Common myeloid progenitor, CD34-positive (primary cell): ENCODE results near the gene TNFAIP2.
"Not testable (repeated sequence)": the region's sequence is repeated elsewhere in the genome, so short reads cannot be mapped to it uniquely, and the experiment has no call there.

Experiments used
- CTCF ChIA-PET: fragments of 350-600 bp; sonication (Branson Sonifier 250); formaldehyde crosslinking; loops from one replicate; lab custom pipeline; 2021; ENCODE audit warnings: antibody characterized with exemption; lab: Charles Lee
- POLR2A ChIA-PET: fragments of 350-600 bp; sonication (Branson Sonifier 250); formaldehyde crosslinking; loops from one replicate; lab custom pipeline; 2021; ENCODE audit warnings: antibody characterized with exemption; lab: Charles Lee
- DNase-seq, 3 donors: peaks; one replicate each; pipeline versions ENCODE4 v3.0.0 to v3.0.0-alpha.2; 2013
- H3K27ac ChIP-seq, 2 experiments: 1 replicate in 1 of 2; 2 replicates in 1 of 2; pipeline ENCODE4 v1.7.0; 2013; ENCODE audit warnings: inconsistent platforms in 2 of 2, low read length in 2 of 2, mild to moderate bottlenecking in 2 of 2, low read depth in 1 of 2, moderate library complexity in 1 of 2; ENCODE audit not compliant: severe bottlenecking in 2 of 2, insufficient read depth in 1 of 2, poor library complexity in 1 of 2
- H3K27me3 ChIP-seq, 5 experiments: replicated peaks in 2 of 5; 1 replicate in 3 of 5; 2 replicates in 2 of 5; pipeline versions ENCODE4 v1.6.1 to v1.7.0; 2013; ENCODE audit warnings: low read length in 4 of 5, mild to moderate bottlenecking in 2 of 5, moderate library complexity in 2 of 5, inconsistent platforms in 1 of 5; ENCODE audit not compliant: insufficient read depth in 5 of 5, control insufficient read depth in 4 of 5
- H3K36me3 ChIP-seq, 4 experiments: 1 replicate in 2 of 4; 2 replicates in 2 of 4; pipeline versions ENCODE4 v1.6.1 to v1.7.0; 2013; ENCODE audit warnings: low read length in 3 of 4, control low read depth in 1 of 4, mild to moderate bottlenecking in 1 of 4; ENCODE audit not compliant: control insufficient read depth in 4 of 4, insufficient read depth in 4 of 4
- H3K4me1 ChIP-seq, 4 experiments: 1 replicate in 3 of 4; 2 replicates in 1 of 4; pipeline versions ENCODE4 v1.6.1 to v1.7.1; 2013; ENCODE audit warnings: low read length in 3 of 4, mild to moderate bottlenecking in 3 of 4, control low read depth in 1 of 4, inconsistent platforms in 1 of 4, moderate library complexity in 1 of 4; ENCODE audit not compliant: control insufficient read depth in 4 of 4, insufficient read depth in 4 of 4; ENCODE audit errors: control extremely low read depth in 1 of 4
- H3K4me3 ChIP-seq, 7 experiments: 1 replicate in 4 of 7; 2 replicates in 3 of 7; pipeline versions ENCODE4 v1.5.1 to v1.7.0; 2013; ENCODE audit warnings: mild to moderate bottlenecking in 7 of 7, low read length in 6 of 7, moderate library complexity in 6 of 7, inconsistent platforms in 2 of 7, low read depth in 2 of 7, control low read depth in 1 of 7; ENCODE audit not compliant: insufficient read depth in 4 of 7, control insufficient read depth in 1 of 7; ENCODE audit errors: extremely low read depth in 1 of 7
- H3K9me3 ChIP-seq, 5 experiments: 1 replicate in 4 of 5; 2 replicates in 1 of 5; pipeline versions ENCODE4 v1.6.1 to v1.7.1; 2013; ENCODE audit warnings: low read length in 4 of 5, mild to moderate bottlenecking in 2 of 5, inconsistent platforms in 1 of 5, low read depth in 1 of 5, moderate library complexity in 1 of 5; ENCODE audit not compliant: control insufficient read depth in 4 of 5, insufficient read depth in 2 of 5; ENCODE audit errors: control extremely low read depth in 1 of 5
- WGBS: methylation state at CpG from one replicate; pipeline ENCODE4 v1.1.5; 2013; ENCODE audit not compliant: insufficient coverage; 5-methylcytosine and 5-hydroxymethylcytosine counted together

The TNFAIP2 gene

GRCh38 chr14:103117499-103117898 lies 5.8 kb upstream of the TNFAIP2 start:
- not testable (repeated sequence) for DNase-seq, H3K27ac ChIP-seq, H3K36me3 ChIP-seq, H3K9me3 ChIP-seq, H3K4me3 ChIP-seq, H3K27me3 ChIP-seq
- ChIA-PET CTCF (interaction anchor here (1.5 to 5.2 kb wide), 2 partner anchors 12 to 13 kb away, joined by 3 to 50 read pairs; no protein-coding TSS in a partner anchor), POLR2A (interaction anchor here (0.7 kb wide), 1 partner anchor 75 kb away, joined by 4 read pairs; no protein-coding TSS in a partner anchor)
- 100% methylated on average over 2 of the region's 7 CpGs for WGBS
- H3K4me1 ChIP-seq, result peaks cover 12 to 86% (median 72%) of the 10 kb centered on the region in 4 experiments

- 28% methylated on average over 7 of the region's 10 CpGs for WGBS
Observed at GRCh38 chr14:103118018-103118662, 5.1 kb upstream of the TNFAIP2 start.

GRCh38 chr14:103118663-103119404 lies 4.4 kb upstream of the TNFAIP2 start:
- Histone ChIP-seq H3K4me1 (peaks cover 12 to 85% (median 71%) of the 10 kb centered on the region in 4 experiments), H3K4me3 (peak overlapping the region in 2 of 7 experiments; percentile 2 to 7), H3K27me3 (no peaks in the 10 kb centered on the region), H3K9me3 (no peaks in the 10 kb centered on the region), H3K36me3 (no peaks in the 10 kb centered on the region), H3K27ac (peak overlapping the region in 1 of 2 experiments; percentile 77)
- POLR2A ChIA-PET, result no interaction called here
- 64% methylated on average over 6 of the region's 9 CpGs for WGBS
- peak; percentile 62 to 88 (median 82) for DNase-seq
- CTCF ChIA-PET, result interaction anchor here (0.6 to 5.2 kb wide), 3 partner anchors 11 to 179 kb away, joined by 3 to 50 read pairs (median 3); no protein-coding TSS in a partner anchor

More at GRCh38 chr14:103118018-103118662, 5.1 kb upstream of the TNFAIP2 start:
- Histone ChIP-seq H3K4me1 (peaks cover 12 to 86% (median 72%) of the 10 kb centered on the region in 4 experiments), H3K36me3 (no peaks in the 10 kb centered on the region), H3K9me3 (no peaks in the 10 kb centered on the region), H3K27me3 (no peaks in the 10 kb centered on the region), H3K27ac (peak overlapping the region in 1 of 2 experiments; percentile 77), H3K4me3 (peak overlapping the region in 1 of 7 experiments; percentile 7)
- CTCF ChIA-PET, result interaction anchor here (1.5 to 5.2 kb wide), 2 partner anchors 12 to 13 kb away, joined by 3 to 50 read pairs; no protein-coding TSS in a partner anchor
- POLR2A ChIA-PET, result no interaction called here
- peak in 1 of 3 donors; percentile 18 for DNase-seq

GRCh38 chr14:103119527-103119926 lies 3.7 kb upstream of the TNFAIP2 start:
- POLR2A ChIA-PET, H3K36me3 ChIP-seq, H3K9me3 ChIP-seq, H3K27me3 ChIP-seq, DNase-seq, H3K4me3 ChIP-seq: not testable (repeated sequence)
- H3K4me1 ChIP-seq, result peaks cover 12 to 85% (median 71%) of the 10 kb centered on the region in 4 experiments
- WGBS, result 85% methylated on average over 7 of the region's 8 CpGs
- peak overlapping the region in 1 of 2 experiments; percentile 5 for H3K27ac ChIP-seq
- CTCF ChIA-PET, result interaction anchor here (0.6 to 5.2 kb wide), 2 partner anchors 14 to 179 kb away, joined by 3 to 50 read pairs; no protein-coding TSS in a partner anchor

- DNase-seq, result peak in 1 of 3 donors; percentile 47
- ChIA-PET CTCF (interaction anchor here (1.2 to 5.2 kb wide), 4 partner anchors 9 to 20 kb away, joined by 3 to 50 read pairs (median 5); no protein-coding TSS in a partner anchor), POLR2A (no interaction called here)
- no peak overlapping the region for H3K27ac ChIP-seq
- H3K27me3 ChIP-seq, result no peaks in the 10 kb centered on the region
- peaks cover 0 to 9% (median under 1%) of the 10 kb centered on the region in 4 experiments for H3K36me3 ChIP-seq
- H3K9me3 ChIP-seq, result no peaks in the 10 kb centered on the region
- 56% methylated on average over 14 of the region's 18 CpGs for WGBS
- H3K4me1 ChIP-seq, result peaks cover 12 to 83% (median 68%) of the 10 kb centered on the region in 4 experiments
- no peak overlapping the region for H3K4me3 ChIP-seq
Observed at GRCh38 chr14:103121121-103121845, 2.0 kb upstream of the TNFAIP2 start.

- no peaks in the 10 kb centered on the region for H3K27me3 ChIP-seq
- H3K4me3 ChIP-seq, result peak overlapping the region in 5 of 7 experiments; percentile 29 to 80 (median 67)
- H3K4me1 ChIP-seq, result peaks cover 12 to 79% (median 68%) of the 10 kb centered on the region in 4 experiments
- H3K27ac ChIP-seq, result peak overlapping the region in 1 of 2 experiments; percentile 71
- DNase-seq, result peak; percentile 88 to 97 (median 96)
- WGBS, result under 1% methylated on average over 17 of the region's 23 CpGs
- ChIA-PET CTCF (interaction anchor here (1.2 to 5.2 kb wide), 4 partner anchors 10 to 19 kb away, joined by 3 to 50 read pairs (median 5); no protein-coding TSS in a partner anchor), POLR2A (no interaction called here)
- H3K9me3 ChIP-seq, result no peaks in the 10 kb centered on the region
- H3K36me3 ChIP-seq, result peaks cover 0 to 15% (median 2%) of the 10 kb centered on the region in 4 experiments
Observed at GRCh38 chr14:103121846-103122584, 1.2 kb upstream of the TNFAIP2 start.
